Mesendoderm (in vitro differentiated cells): ENCODE data around the gene KIAA0753.

ENCODE experiments used
- DNase-seq: peaks from one replicate; pipeline ENCODE4 v3.0.0; 2013
- H2AK5ac ChIP-seq: 2 replicates; pipeline ENCODE4 v1.6.1; 2013; ENCODE audit warnings: low read length, inconsistent platforms
- H2BK120ac ChIP-seq: 2 replicates; pipeline ENCODE4 v1.6.1; 2013; ENCODE audit warnings: low read depth, mild to moderate bottlenecking, low read length, moderate library complexity, mixed read lengths
- H2BK15ac ChIP-seq: replicated peaks from 2 replicates; pipeline ENCODE4 v1.6.1; 2013; ENCODE audit warnings: low read depth, mild to moderate bottlenecking, moderate library complexity
- H2BK5ac ChIP-seq: 2 replicates; pipeline ENCODE4 v1.6.1; 2013; ENCODE audit warnings: low read length, inconsistent platforms
- H3K18ac ChIP-seq: 2 replicates; pipeline ENCODE4 v1.6.1; 2013; ENCODE audit warnings: mild to moderate bottlenecking, low read length, mixed read lengths
- H3K23ac ChIP-seq: one replicate; pipeline ENCODE4 v1.6.1; 2013; ENCODE audit warnings: low read length
- H3K27ac ChIP-seq: 2 replicates; pipeline ENCODE4 v1.5.1; 2013; ENCODE audit warnings: low read depth, mild to moderate bottlenecking, inconsistent platforms, low read length, moderate library complexity
- H3K27me3 ChIP-seq: 2 replicates; pipeline ENCODE4 v1.6.1; 2013; ENCODE audit warnings: low read length, control low read depth, mild to moderate bottlenecking, inconsistent platforms; ENCODE audit not compliant: insufficient read depth, poor library complexity
- H3K36me3 ChIP-seq: 2 replicates; pipeline ENCODE4 v1.6.1; 2013; ENCODE audit warnings: low read length, inconsistent platforms; ENCODE audit not compliant: control insufficient read depth, insufficient read depth
- H3K4ac ChIP-seq: one replicate; pipeline ENCODE4 v1.6.1; 2013; ENCODE audit warnings: low read depth, mild to moderate bottlenecking, low read length, moderate library complexity
- H3K4me1 ChIP-seq: 2 replicates; pipeline ENCODE4 v1.6.1; 2013; ENCODE audit warnings: low read depth, low read length, inconsistent platforms; ENCODE audit not compliant: control insufficient read depth
- H3K4me2 ChIP-seq: 2 replicates; pipeline ENCODE4 v1.6.1; 2013; ENCODE audit warnings: low read length
- H3K4me3 ChIP-seq: 2 replicates; pipeline ENCODE4 v1.5.1; 2013; ENCODE audit warnings: mild to moderate bottlenecking, low read length
- H3K56ac ChIP-seq: one replicate; pipeline ENCODE4 v1.6.1; 2013; ENCODE audit warnings: low read length
- H3K79me1 ChIP-seq: 2 replicates; pipeline ENCODE4 v1.6.1; 2013; ENCODE audit warnings: low read length, inconsistent platforms
- H3K79me2 ChIP-seq: 2 replicates; pipeline ENCODE4 v1.6.1; 2013; ENCODE audit warnings: mild to moderate bottlenecking, low read length; ENCODE audit not compliant: control insufficient read depth, insufficient read depth
- H3K9ac ChIP-seq: 2 replicates; pipeline ENCODE4 v1.6.1; 2013; ENCODE audit warnings: low read length, inconsistent platforms
- H4K5ac ChIP-seq: one replicate; pipeline ENCODE4 v1.6.1; 2013; ENCODE audit warnings: low read length
- H4K8ac ChIP-seq: one replicate; pipeline ENCODE4 v1.6.1; 2013; ENCODE audit warnings: low read depth, mild to moderate bottlenecking, control low read depth, low read length, moderate library complexity
- WGBS: extraction: QIAGEN DNeasy Blood & Tissue Kit; methylation state at CpG from one replicate; pipeline ENCODE4 v1.1.7; 2013; ENCODE audit warnings: low lambda C conversion rate, missing lambda C conversion rate; ENCODE audit not compliant: insufficient coverage; ENCODE audit errors: extremely low coverage; 5-methylcytosine and 5-hydroxymethylcytosine counted together

KIAA0753 gene

GRCh38 chr17:6632530-6632929 lies 8.0 kb downstream of the KIAA0753 start:
- Histone ChIP-seq H3K9ac (no peak overlapping the region), H2BK5ac (no peak overlapping the region), H3K4me3 (no peak overlapping the region), H3K4me1 (no peaks in the 10 kb centered on the region), H4K5ac (no peak overlapping the region), H3K23ac (no peak overlapping the region), H3K56ac (no peak overlapping the region), H3K79me2 (no peaks in the 10 kb centered on the region), H4K8ac (no peak overlapping the region), H3K18ac (no peak overlapping the region), H3K27ac (no peak overlapping the region), H2BK15ac (no peak overlapping the region), H3K4ac (no peak overlapping the region), H3K27me3 (no peaks in the 10 kb centered on the region), H3K4me2 (no peak overlapping the region), H3K79me1 (no peaks in the 10 kb centered on the region), H2AK5ac (no peak overlapping the region), H3K36me3 (no peaks in the 10 kb centered on the region), H2BK120ac (no peak overlapping the region)
- DNase-seq: no peak

DNA sequence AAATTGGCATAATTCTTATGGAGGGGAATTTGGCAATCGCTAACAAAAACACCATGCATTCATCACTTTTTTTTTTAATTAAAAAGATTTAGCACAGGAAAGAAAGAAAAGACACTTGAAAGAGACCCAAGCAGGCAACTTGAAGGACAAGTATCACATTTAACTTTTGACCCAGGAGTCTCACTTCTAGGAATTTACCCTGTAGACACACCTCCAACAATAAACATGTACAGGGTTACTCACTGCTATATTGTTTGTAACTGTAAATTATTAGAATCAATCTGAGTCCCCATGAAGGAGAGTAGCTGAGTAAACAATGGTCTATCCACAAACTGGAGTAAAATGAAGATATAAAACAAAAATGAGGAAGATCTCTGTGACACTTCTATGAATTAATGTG lies 10.1 kb downstream of the KIAA0753 start:
- Histone ChIP-seq H2AK5ac (no peak overlapping the region), H3K23ac (no peak overlapping the region), H3K4me1 (no peaks in the 10 kb centered on the region), H4K5ac (no peak overlapping the region), H3K18ac (no peak overlapping the region), H3K27me3 (no peaks in the 10 kb centered on the region), H3K56ac (no peak overlapping the region), H3K4me3 (no peak overlapping the region), H3K79me2 (no peaks in the 10 kb centered on the region), H3K9ac (no peak overlapping the region), H3K36me3 (no peaks in the 10 kb centered on the region), H3K27ac (no peak overlapping the region), H3K79me1 (no peaks in the 10 kb centered on the region), H2BK120ac (no peak overlapping the region), H3K4me2 (no peak overlapping the region), H4K8ac (no peak overlapping the region), H3K4ac (no peak overlapping the region), H2BK15ac (no peak overlapping the region), H2BK5ac (no peak overlapping the region)
- no CpG with 5 or more reads among the region's 1 CpG for WGBS
- DNase-seq: no peak

GRCh38 chr17:6627019-6627418 lies 13.5 kb downstream of the KIAA0753 start:
- H2BK15ac ChIP-seq: no peak overlapping the region
- H3K79me2 ChIP-seq: no peaks in the 10 kb centered on the region
- WGBS: no CpG with 5 or more reads among the region's 1 CpG
- H4K8ac ChIP-seq: no peak overlapping the region
- no peak overlapping the region for H3K56ac ChIP-seq
- H3K23ac ChIP-seq: no peak overlapping the region
- H3K18ac ChIP-seq: no peak overlapping the region
- no peak overlapping the region for H3K4ac ChIP-seq
- no peak overlapping the region for H2BK120ac ChIP-seq
- no peak overlapping the region for H3K9ac ChIP-seq
- H3K36me3 ChIP-seq: no peaks in the 10 kb centered on the region
- no peak overlapping the region for H3K4me2 ChIP-seq
- no peaks in the 10 kb centered on the region for H3K27me3 ChIP-seq
- no peaks in the 10 kb centered on the region for H3K4me1 ChIP-seq
- no peaks in the 10 kb centered on the region for H3K79me1 ChIP-seq
- H2BK5ac ChIP-seq: no peak overlapping the region
- no peak overlapping the region for H4K5ac ChIP-seq
- H2AK5ac ChIP-seq: no peak overlapping the region
- no peak overlapping the region for H3K27ac ChIP-seq
- DNase-seq: no peak
- H3K4me3 ChIP-seq: no peak overlapping the region

GRCh38 chr17:6626616-6627015 lies 13.9 kb downstream of the KIAA0753 start:
- Histone ChIP-seq H4K8ac (no peak overlapping the region), H3K4me2 (no peak overlapping the region), H2BK15ac (no peak overlapping the region), H3K4me3 (no peak overlapping the region), H3K4ac (no peak overlapping the region), H3K23ac (no peak overlapping the region), H3K4me1 (no peaks in the 10 kb centered on the region), H3K18ac (no peak overlapping the region), H3K9ac (no peak overlapping the region), H4K5ac (no peak overlapping the region), H3K36me3 (peaks cover 1% of the 10 kb centered on the region), H3K27me3 (no peaks in the 10 kb centered on the region), H2BK120ac (no peak overlapping the region), H3K56ac (no peak overlapping the region), H3K79me1 (no peaks in the 10 kb centered on the region), H3K27ac (no peak overlapping the region), H2AK5ac (no peak overlapping the region), H3K79me2 (no peaks in the 10 kb centered on the region), H2BK5ac (no peak overlapping the region)
- no CpG with 5 or more reads among the region's 6 CpGs for WGBS
- DNase-seq: no peak

DNA sequence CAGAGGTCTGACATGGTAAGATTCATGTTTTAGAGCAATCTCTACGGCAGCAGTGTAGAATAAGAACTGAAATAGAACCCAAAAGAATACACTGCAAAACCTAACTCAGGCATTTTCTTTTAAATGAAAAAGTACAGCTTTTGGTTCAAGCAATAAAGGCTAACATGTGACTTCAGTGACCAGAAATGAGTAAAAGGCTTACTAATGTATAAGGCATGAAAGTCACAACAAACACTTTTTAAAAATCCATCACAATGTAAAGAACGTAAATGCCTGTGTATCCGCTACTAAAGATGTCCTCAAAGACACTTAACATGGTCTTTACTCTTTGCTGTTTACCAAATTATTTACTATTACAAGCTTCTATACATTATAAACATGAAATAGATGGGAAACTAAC lies 16.6 kb downstream of the KIAA0753 start:
- Histone ChIP-seq H3K4me2 (no peak overlapping the region), H3K23ac (no peak overlapping the region), H4K8ac (no peak overlapping the region), H4K5ac (no peak overlapping the region), H3K56ac (no peak overlapping the region), H3K4me3 (no peak overlapping the region), H2BK120ac (no peak overlapping the region), H3K9ac (no peak overlapping the region), H3K18ac (no peak overlapping the region), H3K27me3 (no peaks in the 10 kb centered on the region), H3K4me1 (no peaks in the 10 kb centered on the region), H3K79me2 (no peaks in the 10 kb centered on the region), H3K79me1 (no peaks in the 10 kb centered on the region), H3K4ac (no peak overlapping the region), H2AK5ac (no peak overlapping the region), H3K36me3 (peaks cover 1% of the 10 kb centered on the region), H2BK5ac (no peak overlapping the region), H2BK15ac (no peak overlapping the region), H3K27ac (no peak overlapping the region)
- no CpG with 5 or more reads among the region's 3 CpGs for WGBS
- DNase-seq: no peak

GRCh38 chr17:6611231-6611630 lies 29.3 kb downstream of the KIAA0753 start:
- Histone ChIP-seq H3K27me3 (no peaks in the 10 kb centered on the region), H2BK15ac (no peak overlapping the region), H3K9ac (no peak overlapping the region), H3K4me2 (no peak overlapping the region), H3K4ac (no peak overlapping the region), H2AK5ac (no peak overlapping the region), H3K4me3 (no peak overlapping the region), H3K56ac (no peak overlapping the region), H4K8ac (no peak overlapping the region), H3K79me2 (no peaks in the 10 kb centered on the region), H2BK120ac (no peak overlapping the region), H3K18ac (no peak overlapping the region), H3K36me3 (peaks cover 14% of the 10 kb centered on the region), H3K27ac (no peak overlapping the region), H3K79me1 (peaks cover 1% of the 10 kb centered on the region), H2BK5ac (no peak overlapping the region), H3K23ac (no peak overlapping the region), H4K5ac (no peak overlapping the region), H3K4me1 (no peaks in the 10 kb centered on the region)
- DNase-seq: no peak
- WGBS: no CpG with 5 or more reads among the region's 4 CpGs
